HG02938 (cell line): Measurements from ENCODE around the gene DNAAF9.

Experiments used
- ATAC-seq: cut with Tn5 transposase; IDR thresholded peaks from one replicate; pipeline ENCODE4 v1.9.1; 2021; ENCODE audit warnings: mild to moderate bottlenecking, moderate library complexity; ENCODE audit not compliant: unreplicated experiment

The DNAAF9 gene

GRCh38 chr20:3378138-3378537, 29.3 kb downstream of the DNAAF9 start:
- no peak for ATAC-seq

GRCh38 chr20:3377644-3378043, 29.8 kb downstream of the DNAAF9 start:
- ATAC-seq = no peak

GRCh38 chr20:3374296-3374695, 33.2 kb downstream of the DNAAF9 start:
- no peak for ATAC-seq

- ATAC-seq = no peak
Measured at GRCh38 chr20:3371754-3372153, 35.7 kb downstream of the DNAAF9 start.

GRCh38 chr20:3367089-3367488, 40.4 kb downstream of the DNAAF9 start:
- ATAC-seq = no peak

GRCh38 chr20:3364323-3365013, 43.0 kb downstream of the DNAAF9 start:
- ATAC-seq = no peak

GRCh38 chr20:3360752-3361151, 46.7 kb downstream of the DNAAF9 start:
- no peak for ATAC-seq

GRCh38 chr20:3358676-3359340, 48.7 kb downstream of the DNAAF9 start:
- ATAC-seq = no peak
